CMK (cell line): ENCODE results near the gene TBRG4.
"Not testable (repeated sequence)": the region's sequence is repeated elsewhere in the genome, so short reads cannot be mapped to it uniquely, and the experiment has no call there.

Source experiments
- DNase-seq: peaks from one replicate; pipeline ENCODE4 v3.0.0-alpha.2; 2010; ENCODE audit warnings: low read depth

The TBRG4 gene

GRCh38 chr7:45116048-45116447, 4.6 kb upstream of the TBRG4 start:
- no peak for DNase-seq

- no peak for DNase-seq
Measured at GRCh38 chr7:45114926-45115325, 3.4 kb upstream of the TBRG4 start.

GRCh38 chr7:45114257-45114656, 2.8 kb upstream of the TBRG4 start:
- DNase-seq, result not testable (repeated sequence)

GRCh38 chr7:45112648-45113047, 1.2 kb upstream of the TBRG4 start:
- no peak for DNase-seq

GRCh38 chr7:45108863-45109262, 2.6 kb downstream of the TBRG4 start:
- no peak for DNase-seq

DNA sequence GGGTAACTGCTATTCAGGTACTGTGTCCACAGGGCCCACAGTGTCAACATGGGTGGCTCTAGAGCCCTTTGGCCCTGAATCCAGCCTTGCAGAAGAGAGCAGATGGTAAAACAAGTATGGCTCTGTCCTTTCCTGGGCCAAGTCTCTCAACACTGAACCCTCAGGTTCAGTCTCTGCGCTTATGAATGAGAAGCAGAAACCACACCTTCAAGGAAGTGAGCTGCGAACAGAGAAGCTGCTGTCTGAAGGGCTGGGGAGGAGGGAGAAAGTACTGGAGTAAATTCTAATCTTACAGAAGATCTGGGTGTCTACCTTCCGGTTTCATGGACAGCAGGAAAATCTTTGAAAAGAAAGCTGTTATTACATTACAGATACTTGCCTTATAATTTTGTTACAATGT, 4.1 kb downstream of the TBRG4 start:
- DNase-seq, result no peak

DNA sequence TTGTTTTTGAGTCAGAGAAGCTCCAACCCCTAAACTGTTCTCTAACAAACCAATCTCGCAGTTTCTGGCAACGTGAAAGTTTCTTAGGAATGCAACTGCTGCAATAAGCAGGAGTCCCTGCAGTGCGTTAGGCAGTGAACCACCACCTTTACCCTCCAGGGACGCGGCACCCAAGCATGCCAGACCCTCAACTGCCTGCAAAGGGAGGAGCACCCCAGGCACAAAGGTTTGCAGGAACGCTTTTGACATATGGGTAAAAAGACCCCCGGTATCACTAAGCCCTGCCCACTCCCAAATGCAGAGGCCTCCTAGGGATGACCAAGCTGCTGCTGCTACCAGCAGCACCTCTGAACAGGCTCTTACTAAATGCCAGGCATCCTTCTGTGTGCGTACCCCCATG, 4.7 kb downstream of the TBRG4 start:
- no peak for DNase-seq

- no peak for DNase-seq
Measured at GRCh38 chr7:45105588-45106188, 5.8 kb downstream of the TBRG4 start.

- no peak for DNase-seq
Measured at GRCh38 chr7:45104844-45105587, 6.5 kb downstream of the TBRG4 start.

DNA sequence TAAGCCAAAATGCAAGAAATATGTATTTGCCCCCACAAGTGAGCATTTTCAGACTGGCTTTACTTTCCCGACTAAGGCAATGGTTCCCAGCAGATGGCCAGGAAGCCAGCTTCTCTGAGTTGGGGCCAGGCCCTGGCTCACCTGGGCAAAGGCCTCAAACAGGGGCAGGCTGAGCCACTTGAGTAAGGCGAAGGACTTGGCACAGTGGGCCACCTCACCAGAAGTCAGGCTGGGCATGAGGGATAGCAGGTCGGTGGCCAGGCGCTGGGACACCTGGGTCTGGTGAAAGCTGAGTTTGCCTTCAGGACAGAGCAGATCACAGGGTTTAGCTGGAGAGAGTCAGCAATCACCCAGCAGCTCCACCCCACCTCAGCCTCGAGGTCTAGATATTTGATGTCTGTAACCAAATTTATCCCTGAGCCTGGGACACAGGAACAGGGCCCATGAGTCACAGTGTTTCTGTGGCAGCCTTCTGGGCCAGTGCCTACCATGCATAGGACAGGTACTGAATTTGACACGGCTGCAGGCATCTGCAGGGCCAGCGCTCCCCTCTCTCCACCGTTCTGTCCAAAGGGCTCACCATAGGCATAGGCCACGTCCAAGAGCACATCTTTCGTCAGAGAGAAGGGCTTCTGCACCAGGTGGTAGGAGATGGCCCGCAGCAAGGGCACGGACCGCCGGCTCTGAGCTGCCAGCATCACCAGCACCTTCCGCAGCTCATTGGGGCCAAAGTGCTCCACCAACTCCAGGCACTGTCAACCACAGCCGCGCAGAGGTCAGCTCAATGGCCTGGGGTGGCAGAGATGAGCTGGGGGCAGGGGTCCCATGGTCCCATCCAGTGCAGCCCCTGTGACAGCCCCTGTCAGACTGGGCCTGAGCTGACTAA, 7.3 kb downstream of the TBRG4 start:
- DNase-seq, result no peak

- DNase-seq, result no peak
Measured at GRCh38 chr7:45102785-45103712, 8.4 kb downstream of the TBRG4 start.

- no peak for DNase-seq
Measured at GRCh38 chr7:45101748-45102147, 9.7 kb downstream of the TBRG4 start.

- no peak for DNase-seq
Measured at GRCh38 chr7:45100761-45101480, 10.6 kb downstream of the TBRG4 start.

GRCh38 chr7:45099891-45100760, 11.4 kb downstream of the TBRG4 start:
- DNase-seq, result no peak

DNA sequence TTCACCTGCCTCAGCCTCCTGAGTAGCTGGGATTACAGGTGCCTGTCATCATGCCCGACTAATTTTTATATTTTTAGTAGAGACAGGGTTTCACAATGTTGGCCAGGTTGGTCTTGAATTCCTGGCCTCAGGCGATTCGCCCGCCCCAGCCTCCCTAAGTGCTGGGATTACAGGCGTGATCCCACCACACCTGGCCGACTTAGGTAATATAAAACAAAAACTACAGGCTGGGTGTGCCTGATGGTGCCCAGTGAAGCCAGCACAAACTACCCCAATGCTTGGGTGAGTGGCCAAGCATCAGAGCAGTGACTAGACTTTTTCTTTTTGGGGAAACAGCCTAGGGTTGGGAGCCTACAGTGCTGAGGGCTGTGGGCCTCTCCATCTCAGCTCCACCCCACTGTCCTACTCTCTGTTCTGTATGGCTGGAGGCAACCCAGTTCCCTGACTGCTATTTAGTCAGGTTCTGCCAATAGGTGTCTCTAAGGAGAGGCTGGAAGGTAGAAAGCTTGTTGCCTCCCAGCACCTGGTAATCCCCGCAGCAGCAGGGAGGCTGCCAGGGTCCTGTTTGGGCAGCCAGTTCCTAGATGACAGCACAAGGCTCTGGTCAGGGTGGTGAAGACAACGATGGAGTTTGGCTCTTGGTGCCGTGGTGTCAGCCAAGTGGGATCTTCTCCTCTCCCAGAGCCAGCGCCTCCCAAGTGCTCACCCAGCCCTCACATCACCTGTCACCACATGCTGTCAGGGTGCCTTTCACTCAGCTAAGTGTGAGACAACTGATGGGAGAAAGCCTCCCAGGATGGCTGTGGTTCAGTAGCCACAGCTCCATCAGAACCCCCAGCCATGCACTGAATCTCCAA, 12.3 kb downstream of the TBRG4 start:
- DNase-seq, result no peak

DNA sequence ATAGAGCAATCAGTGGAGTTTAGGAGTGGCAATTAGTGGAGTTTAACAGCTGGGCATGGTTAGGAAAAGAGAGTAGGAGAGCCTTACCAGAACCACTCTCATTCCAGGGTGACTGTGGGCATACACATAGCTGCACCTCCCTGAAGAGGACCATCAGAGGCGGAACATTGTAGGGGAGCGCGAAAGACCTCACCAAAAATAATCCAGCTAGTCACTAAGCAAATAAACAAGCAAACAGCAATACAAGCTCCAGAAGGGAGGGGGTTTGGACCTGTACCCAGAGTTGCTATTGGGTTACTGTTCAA, 18.6 kb downstream of the TBRG4 start:
- DNase-seq, result no peak

GRCh38 chr7:45092100-45092930, 19.2 kb downstream of the TBRG4 start:
- no peak for DNase-seq

- no peak for DNase-seq
Measured at GRCh38 chr7:45089341-45089891, 22.1 kb downstream of the TBRG4 start.
